ENCODE measurements around the gene TNK2. TPM values are rescaled to one million over a fixed set of nuclear protein-coding genes. Genes with fewer than 3 reads are reported as not detected.
A peak's percentile ranks its signal among the peaks of the same experiment; 100 is the strongest.

Gene TNK2
- total and polyA plus RNA-seq, 2 of the 13 experiments (the other 11 are each of a cell fraction or from before 2014, with no cell fraction given), result 4.6 to 5.8 TPM

GRCh38 chr3:195847055-195847950, 61.0 kb downstream of the TNK2 start (continued):
- no peak for TF ChIP-seq MATR3 (CRISPR knock-in tag; IDR thresholded peaks at IDR 0.05)
- TF ChIP-seq ZFY (CRISPR knock-in tag; IDR thresholded peaks at IDR 0.05), result peak; percentile 29; the same call in 1 of the 2 replicates
- TF ChIP-seq ZSCAN21 (CRISPR knock-in tag; IDR thresholded peaks at IDR 0.05; ENCODE audit: borderline replicate concordance), result no peak
- TF ChIP-seq, protein P1, sequence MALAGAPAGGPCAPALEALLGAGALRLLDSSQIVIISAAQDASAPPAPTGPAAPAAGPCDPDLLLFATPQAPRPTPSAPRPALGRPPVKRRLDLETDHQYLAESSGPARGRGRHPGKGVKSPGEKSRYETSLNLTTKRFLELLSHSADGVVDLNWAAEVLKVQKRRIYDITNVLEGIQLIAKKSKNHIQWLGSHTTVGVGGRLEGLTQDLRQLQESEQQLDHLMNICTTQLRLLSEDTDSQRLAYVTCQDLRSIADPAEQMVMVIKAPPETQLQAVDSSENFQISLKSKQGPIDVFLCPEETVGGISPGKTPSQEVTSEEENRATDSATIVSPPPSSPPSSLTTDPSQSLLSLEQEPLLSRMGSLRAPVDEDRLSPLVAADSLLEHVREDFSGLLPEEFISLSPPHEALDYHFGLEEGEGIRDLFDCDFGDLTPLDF (CRISPR knock-in tag; IDR thresholded peaks at IDR 0.05), result no peak
- peak; percentile 74 for TF ChIP-seq JUN (CRISPR knock-in tag; IDR thresholded peaks at IDR 0.05)
- TF ChIP-seq NFE2 (CRISPR knock-in tag; IDR thresholded peaks at IDR 0.05), result no peak
- TF ChIP-seq REXO4 (CRISPR knock-in tag; IDR thresholded peaks at IDR 0.05; ENCODE audit: borderline replicate concordance), result no peak
- peak; percentile 98 for TF ChIP-seq RXRA (CRISPR knock-in tag; IDR thresholded peaks at IDR 0.05)
- TF ChIP-seq, protein P2, sequence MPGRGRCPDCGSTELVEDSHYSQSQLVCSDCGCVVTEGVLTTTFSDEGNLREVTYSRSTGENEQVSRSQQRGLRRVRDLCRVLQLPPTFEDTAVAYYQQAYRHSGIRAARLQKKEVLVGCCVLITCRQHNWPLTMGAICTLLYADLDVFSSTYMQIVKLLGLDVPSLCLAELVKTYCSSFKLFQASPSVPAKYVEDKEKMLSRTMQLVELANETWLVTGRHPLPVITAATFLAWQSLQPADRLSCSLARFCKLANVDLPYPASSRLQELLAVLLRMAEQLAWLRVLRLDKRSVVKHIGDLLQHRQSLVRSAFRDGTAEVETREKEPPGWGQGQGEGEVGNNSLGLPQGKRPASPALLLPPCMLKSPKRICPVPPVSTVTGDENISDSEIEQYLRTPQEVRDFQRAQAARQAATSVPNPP (CRISPR knock-in tag; IDR thresholded peaks at IDR 0.05), result no peak
- no peak for TF ChIP-seq ZC3H4 (CRISPR knock-in tag; IDR thresholded peaks at IDR 0.05; ENCODE audit: borderline replicate concordance)

DNA sequence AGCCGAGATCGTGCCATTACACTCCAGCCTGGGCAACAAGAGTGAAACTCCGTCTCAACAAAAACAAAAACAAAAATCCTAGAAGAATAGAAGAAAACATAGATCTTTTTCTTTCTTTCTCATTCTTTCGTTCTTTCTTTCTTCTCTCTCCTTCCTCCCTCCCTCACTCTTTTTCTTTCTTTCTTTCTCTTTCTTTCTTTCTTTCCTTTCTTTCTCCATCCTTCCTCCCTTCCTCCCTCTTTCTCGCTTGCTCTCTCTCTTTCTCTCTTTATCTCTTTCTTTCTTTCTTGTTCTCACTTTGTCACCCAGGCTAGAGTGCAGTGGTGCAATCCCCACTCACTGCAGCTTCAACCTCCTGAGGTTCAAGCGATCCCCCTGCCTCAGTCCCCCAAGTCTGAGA, 62.9 kb downstream of the TNK2 start:
- POLR2A ChIA-PET, result no interaction called here
- 63% methylated on average over 6 of the region's 6 CpGs for WGBS (ENCODE audit: low lambda C conversion rate)
- FAIRE-seq, result no peak

More for the DNA sequence above, 62.9 kb downstream of the TNK2 start:
- BruUV-seq (replicated peaks), result no TSS peak
- Histone ChIP-seq H3K79me2 (ENCODE audit: insufficient read depth, low read length) (no peaks in the 10 kb centered on the region), H3K27ac (ENCODE audit: extremely low read length, insufficient read depth, low read length) (no peak overlapping the region), H3K36me3 (replicated peaks in 1 of 2; ENCODE audit: control insufficient read depth in 1 of 2, insufficient read depth in 2 of 2, low read length in 2 of 2) (no peaks in the 10 kb centered on the region), H3K9me3 (ENCODE audit: low read length) (no peaks in the 10 kb centered on the region), H3K4me3 (replicated peaks in 1 of 3; ENCODE audit: insufficient read depth in 1 of 3, low read depth in 2 of 3, low read length in 3 of 3) (no peak overlapping the region), H2AFZ (ENCODE audit: low read length) (no peak overlapping the region), H3K27me3 (ENCODE audit: control insufficient read depth in 1 of 2, insufficient read depth in 2 of 2, low read length in 2 of 2) (no peaks in the 10 kb centered on the region), H3K4me2 (ENCODE audit: low read depth, low read length) (no peak overlapping the region), H4K20me1 (ENCODE audit: insufficient read depth, low read length) (no peaks in the 10 kb centered on the region), H3K4me1 (ENCODE audit: insufficient read depth, low read length) (peaks cover 16% of the 10 kb centered on the region), H3K9ac (ENCODE audit: insufficient read depth, low read depth, low read length) (no peak overlapping the region)
- in situ Hi-C loops (cut with HindIII; ENCODE audit: extremely low pct_ligation_motif_present, low pct_unique_long_range_greater_than_20kb), result no loop called here
- CTCF ChIA-PET (ENCODE audit: low intra/inter-chr PET ratio, low total read pairs), result no interaction called here
- TF ChIP-seq MEIS1 (CRISPR knock-in tag; IDR thresholded peaks at IDR 0.05; ENCODE audit: borderline replicate concordance) (no peak), ATRX (CRISPR knock-in tag; IDR thresholded peaks at IDR 0.05; ENCODE audit: borderline replicate concordance) (no peak)
- intact Hi-C loops (cut with micrococcal nuclease; ENCODE audit: unreplicated experiment), result no loop called here
- DNase-seq (ENCODE audit: low spot score), result no peak
- no peak for ATAC-seq
